H9 (cell line): ENCODE data around the gene UQCR11. TPM values are rescaled to one million over a fixed set of nuclear protein-coding genes. Genes with fewer than 3 reads are reported as not detected.

Experiments used
- DNase-seq: peaks from one replicate; pipeline ENCODE4 v3.0.0-alpha.2; 2017
- H2AFZ ChIP-seq: one replicate; pipeline ENCODE4 v1.6.1; 2013; ENCODE audit warnings: mild to moderate bottlenecking, low read length, control low read depth, moderate library complexity
- H2AK5ac ChIP-seq: 2 replicates; pipeline ENCODE4 v1.6.1; 2013; ENCODE audit warnings: low read length, control low read depth, mixed read lengths; ENCODE audit not compliant: insufficient read length
- H2BK120ac ChIP-seq: one replicate; pipeline ENCODE4 v1.6.1; 2013; ENCODE audit warnings: low read depth, mild to moderate bottlenecking, low read length, control low read depth, inconsistent platforms; ENCODE audit not compliant: poor library complexity, severe bottlenecking
- H2BK12ac ChIP-seq: 2 replicates; pipeline ENCODE4 v1.6.1; 2013; ENCODE audit warnings: low read length, control low read depth, mixed read lengths, low read depth; ENCODE audit not compliant: insufficient read length
- H2BK15ac ChIP-seq: 2 replicates; pipeline ENCODE4 v1.6.1; 2013; ENCODE audit warnings: low read depth, low read length, control low read depth
- H2BK20ac ChIP-seq: one replicate; pipeline ENCODE4 v1.6.1; 2013; ENCODE audit warnings: low read depth, mild to moderate bottlenecking, low read length, control low read depth, inconsistent platforms; ENCODE audit not compliant: poor library complexity, severe bottlenecking
- H2BK5ac ChIP-seq: 2 replicates; pipeline ENCODE4 v1.6.1; 2013; ENCODE audit warnings: low read length, control low read depth, mixed read lengths; ENCODE audit not compliant: insufficient read length
- H3K14ac ChIP-seq: 2 replicates; pipeline ENCODE4 v1.6.1; 2013; ENCODE audit warnings: low read length, control low read depth; ENCODE audit not compliant: insufficient read depth
- H3K18ac ChIP-seq: 2 replicates; pipeline ENCODE4 v1.6.1; 2013; ENCODE audit warnings: low read depth, mild to moderate bottlenecking, mixed read lengths, low read length, control low read depth; ENCODE audit not compliant: insufficient read length
- H3K23ac ChIP-seq: 2 replicates; pipeline ENCODE4 v1.6.1; 2013; ENCODE audit warnings: low read length, control low read depth, mixed read lengths, low read depth; ENCODE audit not compliant: insufficient read length
- H3K23me2 ChIP-seq: 2 replicates; pipeline ENCODE4 v1.6.1; 2013; ENCODE audit warnings: low read depth, mild to moderate bottlenecking, mixed read lengths, low read length, control low read depth; ENCODE audit not compliant: insufficient read length, poor library complexity, severe bottlenecking
- H3K27ac ChIP-seq: 2 replicates; pipeline ENCODE4 v1.5.1; 2013; ENCODE audit warnings: low read length, control low read depth, mixed read lengths, low read depth; ENCODE audit not compliant: insufficient read length
- H3K27me3 ChIP-seq: 2 replicates; pipeline ENCODE4 v1.6.1; 2013; ENCODE audit warnings: low read length, control low read depth, inconsistent platforms; ENCODE audit not compliant: insufficient read depth
- H3K4ac ChIP-seq: 2 replicates; pipeline ENCODE4 v1.6.1; 2013; ENCODE audit warnings: low read depth, mild to moderate bottlenecking, control low read depth, inconsistent platforms, low read length, moderate library complexity
- H3K4me1 ChIP-seq: 2 replicates; pipeline ENCODE4 v1.6.1; 2013; ENCODE audit warnings: low read length, control low read depth, inconsistent platforms; ENCODE audit not compliant: insufficient read depth
- H3K4me2 ChIP-seq: 2 replicates; pipeline ENCODE4 v1.6.1; 2013; ENCODE audit warnings: low read length, control low read depth, mixed read lengths; ENCODE audit not compliant: insufficient read length, insufficient read depth
- H3K56ac ChIP-seq: 2 replicates; pipeline ENCODE4 v1.6.1; 2013; ENCODE audit warnings: low read depth, mild to moderate bottlenecking, mixed read lengths, low read length, control low read depth; ENCODE audit not compliant: insufficient read length
- H3K79me1 ChIP-seq: 2 replicates; pipeline ENCODE4 v1.6.1; 2013; ENCODE audit warnings: low read depth, mild to moderate bottlenecking, moderate library complexity, low read length, control low read depth, inconsistent platforms; ENCODE audit not compliant: insufficient read depth, poor library complexity, severe bottlenecking
- H3K79me2 ChIP-seq: 2 replicates; pipeline ENCODE4 v1.6.1; 2013; ENCODE audit warnings: low read length, control low read depth, inconsistent platforms; ENCODE audit not compliant: insufficient read depth
- H3K9ac ChIP-seq: 2 replicates; pipeline ENCODE4 v1.6.1; 2013; ENCODE audit warnings: low read length, control low read depth, mixed read lengths; ENCODE audit not compliant: insufficient read length; ENCODE audit errors: extremely low read depth
- H3K9me3 ChIP-seq: one replicate; pipeline ENCODE4 v1.6.1; 2013; ENCODE audit warnings: low read depth, low read length, inconsistent platforms; ENCODE audit not compliant: control insufficient read depth
- H3T11ph ChIP-seq: one replicate; pipeline ENCODE4 v1.6.1; 2013; ENCODE audit warnings: mild to moderate bottlenecking, low read length, control low read depth, inconsistent platforms
- H4K20me1 ChIP-seq: one replicate; pipeline ENCODE4 v1.6.1; 2013; ENCODE audit not compliant: control insufficient read depth, insufficient read length, insufficient read depth
- H4K5ac ChIP-seq: 2 replicates; pipeline ENCODE4 v1.6.1; 2013; ENCODE audit warnings: low read depth, mild to moderate bottlenecking, mixed read lengths, low read length, control low read depth; ENCODE audit not compliant: insufficient read length
- H4K8ac ChIP-seq: replicated peaks from 2 replicates; pipeline ENCODE4 v1.6.1; 2013; ENCODE audit warnings: low read length, control low read depth, mixed read lengths, low read depth; ENCODE audit not compliant: insufficient read length
- H4K91ac ChIP-seq: 2 replicates; pipeline ENCODE4 v1.6.1; 2013; ENCODE audit warnings: low read depth, mild to moderate bottlenecking, moderate library complexity, mixed read lengths, low read length, control low read depth; ENCODE audit not compliant: insufficient read length
- H3K27ac Mint-ChIP-seq, 3 experiments: 2 replicates in 2 of 3; 3 replicates in 1 of 3; pipeline ENCODE4 v1.8.0; 2020 to 2021; ENCODE audit warnings: mixed read lengths in 3 of 3, mild to moderate bottlenecking in 1 of 3, moderate library complexity in 1 of 3
- H3K27me3 Mint-ChIP-seq: 2 replicates; pipeline ENCODE4 v1.8.0; 2021; ENCODE audit warnings: low read depth, mild to moderate bottlenecking, moderate library complexity, mixed read lengths
- H3K36me3 Mint-ChIP-seq, 3 experiments: 2 replicates in 2 of 3; 3 replicates in 1 of 3; pipeline ENCODE4 v1.8.0; 2020 to 2021; ENCODE audit warnings: low read depth in 3 of 3, mixed read lengths in 3 of 3; ENCODE audit not compliant: insufficient read depth in 1 of 3
- H3K4me1 Mint-ChIP-seq, 2 experiments: 2 replicates each; pipeline ENCODE4 v1.8.0; 2020; ENCODE audit warnings: mixed read lengths in 2 of 2
- H3K4me3 Mint-ChIP-seq, 2 experiments: 2 replicates in 1 of 2; 3 replicates in 1 of 2; pipeline ENCODE4 v1.8.0; 2020 to 2021; ENCODE audit warnings: mild to moderate bottlenecking in 2 of 2, mixed read lengths in 2 of 2, moderate library complexity in 1 of 2
- H3K9me3 Mint-ChIP-seq, 2 experiments: 2 replicates in 1 of 2; 3 replicates in 1 of 2; pipeline ENCODE4 v1.8.0; 2020; ENCODE audit warnings: mild to moderate bottlenecking in 2 of 2, mixed read lengths in 2 of 2, moderate library complexity in 1 of 2
- CTCF ChIP-seq: fragments of 200-600 bp; sonication (generic); conservative IDR thresholded peaks from 3 replicates; pipeline ENCODE4 v1.8.0; 2021; ENCODE audit warnings: antibody characterized with exemption, mild to moderate bottlenecking
- WGBS: extraction: QIAGEN DNeasy Blood & Tissue Kit; methylation state at CpG from one replicate; pipeline ENCODE4 v1.1.7; 2013; ENCODE audit warnings: missing lambda C conversion rate, low lambda C conversion rate, mixed read lengths; ENCODE audit not compliant: insufficient read length; ENCODE audit errors: extremely low coverage; 5-methylcytosine and 5-hydroxymethylcytosine counted together
- total RNA-seq: library from RNA; stranded (reverse); gene quantifications from 2 replicates; pipeline ENCODE4 v1.2.1, GENCODE V29; 2021

The UQCR11 gene
- total RNA-seq, 1 experiment from 2014 or later = 174 TPM

GRCh38 chr19:1652471-1653299 lies 47.4 kb upstream of the UQCR11 start, which contains the start of gene TCF3:
TSS of gene TCF3 (minus strand) at chr19:1652615. CDS start at chr19:1650248, 2,367 bp downstream.
- DNase-seq = peak; percentile 97

More at GRCh38 chr19:1652471-1653299, 47.4 kb upstream of the UQCR11 start, which contains the start of gene TCF3:
- H3K27ac Mint-ChIP-seq = peak within 1 kb of the TSS; percentile 97 to 99 (median 98); a peak in 6 of 7 replicates
- H3K23me2 ChIP-seq = peaks cover 9% of the 10 kb centered on the region
- no CpG with 5 or more reads among the region's 107 CpGs for WGBS
- H4K8ac ChIP-seq = no peak within 1 kb of the TSS
- H3K4me2 ChIP-seq = peak within 1 kb of the TSS; percentile 78
- no peak within 1 kb of the TSS; the same call in 1 of the 2 replicates for H3K4ac ChIP-seq
- H2AFZ ChIP-seq = no peak within 1 kb of the TSS
- H2BK20ac ChIP-seq = no peak within 1 kb of the TSS
- H4K20me1 ChIP-seq = no peaks in the 10 kb centered on the region
- H3K4me1 Mint-ChIP-seq = peaks cover 13 to 27% of the 10 kb centered on the region in 2 experiments
- no peaks in the 10 kb centered on the region for H3K9me3 ChIP-seq
- H3K4me1 ChIP-seq = no peaks in the 10 kb centered on the region
- H3K27me3 ChIP-seq = no peaks in the 10 kb centered on the region
- H4K91ac ChIP-seq = no peak within 1 kb of the TSS
- peak within 1 kb of the TSS; percentile 94 for H2BK120ac ChIP-seq
- peaks cover 13 to 32% (median 24%) of the 10 kb centered on the region in 3 experiments for H3K36me3 Mint-ChIP-seq
- H3T11ph ChIP-seq = peak within 1 kb of the TSS; percentile 97
- peaks cover 12% of the 10 kb centered on the region for H3K27me3 Mint-ChIP-seq
- H2BK12ac ChIP-seq = peak within 1 kb of the TSS; percentile 100
- H3K18ac ChIP-seq = peak within 1 kb of the TSS; percentile 100
- peak within 1 kb of the TSS; percentile 97 for H3K9ac ChIP-seq
- H4K5ac ChIP-seq = no peak within 1 kb of the TSS
- no peak within 1 kb of the TSS for H2BK15ac ChIP-seq
- peaks cover 0 to 2% of the 10 kb centered on the region in 2 experiments; a peak in 2 of 5 replicates for H3K9me3 Mint-ChIP-seq
- peak within 1 kb of the TSS; percentile 86 for H3K56ac ChIP-seq
- H3K27ac ChIP-seq = no peak within 1 kb of the TSS
- H3K79me2 ChIP-seq = peaks cover 9% of the 10 kb centered on the region; the same call in 1 of the 2 replicates
- no peak within 1 kb of the TSS for H3K23ac ChIP-seq
- TF ChIP-seq CTCF = no peak
- H2BK5ac ChIP-seq = peak within 1 kb of the TSS; percentile 96
- no peak within 1 kb of the TSS for H2AK5ac ChIP-seq
- peaks cover 9% of the 10 kb centered on the region for H3K79me1 ChIP-seq
- H3K14ac ChIP-seq = peak within 1 kb of the TSS; percentile 100
- H3K4me3 Mint-ChIP-seq = peak within 1 kb of the TSS; percentile 95 to 98
